Superior temporal gyrus (tissue), 1 donor: Measurements from ENCODE around the gene MEX3C.

Experiments used
- DNase-seq: peaks from one replicate; pipeline ENCODE4 v3.0.0-alpha.2; 2016; ENCODE audit errors: extremely low spot score

The MEX3C gene

DNA sequence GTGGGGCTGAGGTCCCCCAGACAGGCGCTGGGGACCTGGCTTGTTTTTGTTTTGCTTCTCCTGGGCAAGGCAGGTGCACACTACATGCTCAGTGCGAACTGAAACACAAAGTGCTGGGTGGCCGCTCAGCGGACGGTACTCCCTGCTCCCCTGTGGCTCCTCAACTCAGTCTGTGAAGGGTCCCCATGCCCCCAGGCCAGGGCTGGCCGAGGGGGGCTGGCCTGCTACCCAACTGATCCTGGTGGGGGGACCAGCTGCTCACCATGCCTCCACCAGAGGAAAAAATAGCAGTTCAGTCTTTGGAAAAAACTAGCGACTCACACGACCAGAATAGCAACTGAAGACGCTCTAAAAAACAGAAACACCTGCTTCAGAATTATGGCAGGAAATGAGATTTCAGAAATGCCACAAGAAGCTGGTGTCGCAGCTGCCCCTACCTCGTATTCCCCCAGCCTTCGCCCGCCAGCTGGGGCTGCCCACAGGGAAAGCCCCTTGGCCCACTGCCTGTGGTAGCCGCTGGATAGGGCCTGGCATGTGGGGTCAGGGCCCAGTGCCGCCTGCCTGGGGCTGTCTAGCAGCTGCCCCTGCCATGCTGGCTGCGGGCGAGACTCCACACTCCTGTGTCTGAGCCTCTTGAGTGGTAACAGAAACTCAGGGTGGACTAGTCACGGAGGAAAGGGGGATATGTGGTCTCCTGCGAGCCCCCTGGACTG, 43.7 kb downstream of the MEX3C start:
- DNase-seq = no peak

DNA sequence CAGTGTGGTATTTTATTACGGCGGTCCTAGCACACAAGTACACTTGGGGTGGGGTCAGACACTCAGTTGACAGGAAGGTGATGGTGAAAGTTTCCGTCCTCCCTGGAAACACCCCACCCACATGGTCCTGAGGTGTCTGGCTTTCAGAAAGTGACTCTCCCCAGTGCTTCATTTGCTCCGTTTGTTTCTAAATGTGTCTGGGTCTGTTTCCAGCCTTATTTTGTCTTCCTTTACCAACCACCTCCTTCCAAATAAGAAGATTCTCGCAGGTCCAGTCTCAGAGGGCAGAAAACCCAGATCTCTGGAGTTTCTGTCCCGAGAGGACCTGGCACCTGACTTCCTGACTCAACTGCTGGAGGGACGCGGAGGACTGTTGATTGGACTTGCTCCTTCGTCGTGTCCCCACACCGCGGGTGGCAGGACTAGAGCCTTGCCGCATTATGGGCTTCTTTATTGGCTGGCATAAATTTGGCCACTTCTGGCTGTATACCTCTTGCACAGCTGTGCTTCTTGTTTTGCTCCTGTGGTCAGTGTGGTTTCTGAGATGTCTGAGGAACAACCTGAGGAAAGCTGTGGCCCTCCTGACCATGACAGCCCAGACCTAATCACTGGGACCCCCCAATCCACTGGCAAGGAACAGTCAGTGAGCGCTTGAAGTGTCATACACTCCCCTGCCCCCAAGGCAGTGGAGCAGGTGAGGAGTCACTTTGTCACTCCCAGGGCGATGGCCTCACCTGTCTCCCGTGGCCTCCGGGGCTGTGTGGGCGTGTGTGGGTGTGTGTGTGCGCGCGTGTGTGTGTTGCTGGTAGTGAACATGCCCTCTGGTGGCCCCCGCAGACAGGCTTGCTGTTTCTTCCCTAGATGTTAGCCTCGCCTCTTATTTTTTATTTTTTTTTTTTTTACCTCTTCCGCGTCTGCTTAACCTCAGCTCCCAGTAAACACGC, 45.6 kb downstream of the MEX3C start:
- no peak for DNase-seq

DNA sequence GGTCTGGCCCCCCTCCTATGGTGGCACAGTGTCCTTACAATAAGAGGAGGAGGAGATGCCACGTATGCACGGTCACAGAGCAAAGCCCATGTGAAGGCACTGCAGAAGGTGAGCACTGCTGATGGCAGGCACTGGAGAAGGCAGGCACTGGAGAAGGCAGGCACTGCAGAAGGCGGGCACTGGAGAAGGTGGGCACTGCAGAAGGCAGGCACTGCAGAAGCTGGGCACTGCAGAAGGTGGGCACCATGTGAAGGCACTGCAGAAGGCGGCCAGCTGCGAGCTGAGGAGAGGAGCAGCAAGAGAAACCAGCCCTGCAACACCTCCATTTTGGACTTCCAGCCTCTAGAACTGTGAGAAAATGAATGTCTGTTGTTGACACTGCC, 46.3 kb downstream of the MEX3C start:
- DNase-seq = no peak

DNA sequence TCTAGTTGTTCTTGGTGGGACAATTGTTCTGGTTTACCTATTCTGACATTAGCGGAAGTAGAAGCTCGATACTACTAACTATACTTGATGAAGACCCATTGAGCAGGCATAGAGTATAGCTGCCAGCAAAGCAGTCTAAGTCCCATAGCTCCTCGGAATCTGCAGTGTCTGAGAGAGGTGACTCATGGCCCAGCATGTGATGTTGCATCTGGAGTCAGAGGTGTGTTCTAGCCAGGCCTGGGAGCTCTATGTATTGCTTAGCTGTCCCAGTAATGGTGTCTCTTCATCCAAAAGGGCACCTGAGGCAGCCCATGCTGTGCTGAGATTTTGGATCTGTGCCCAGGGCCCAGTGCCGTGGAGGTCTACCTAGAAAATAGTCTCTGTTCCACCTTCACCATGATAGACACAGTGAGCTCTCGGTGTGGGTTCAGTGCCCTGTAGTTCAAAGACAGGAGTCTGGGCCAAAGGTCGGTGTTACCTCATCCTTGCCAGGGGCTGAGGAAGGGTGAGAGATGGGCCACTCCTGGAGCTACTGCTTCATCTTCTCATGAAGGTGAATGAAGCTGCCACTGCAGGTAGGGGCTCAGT, 47.3 kb downstream of the MEX3C start:
- no peak for DNase-seq

DNA sequence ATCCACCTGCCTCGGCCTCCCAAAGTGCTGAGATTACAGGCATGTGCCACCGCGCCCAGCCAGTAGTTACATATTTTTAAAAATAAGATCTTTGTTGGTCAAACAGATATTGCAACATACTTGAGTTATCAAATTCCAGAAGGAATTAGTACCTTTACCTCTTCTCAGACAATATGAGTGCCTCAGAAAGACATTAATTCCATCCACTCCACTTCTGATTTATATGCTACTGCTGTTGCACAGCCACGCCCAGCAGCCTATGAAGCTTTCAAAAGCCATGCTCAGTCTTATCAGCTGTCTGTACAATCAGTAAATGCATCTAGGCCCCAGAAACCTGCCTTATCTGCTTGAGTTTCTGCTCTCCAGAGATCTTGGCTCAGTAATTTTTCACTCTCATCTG, 47.8 kb downstream of the MEX3C start:
- no peak for DNase-seq

DNA sequence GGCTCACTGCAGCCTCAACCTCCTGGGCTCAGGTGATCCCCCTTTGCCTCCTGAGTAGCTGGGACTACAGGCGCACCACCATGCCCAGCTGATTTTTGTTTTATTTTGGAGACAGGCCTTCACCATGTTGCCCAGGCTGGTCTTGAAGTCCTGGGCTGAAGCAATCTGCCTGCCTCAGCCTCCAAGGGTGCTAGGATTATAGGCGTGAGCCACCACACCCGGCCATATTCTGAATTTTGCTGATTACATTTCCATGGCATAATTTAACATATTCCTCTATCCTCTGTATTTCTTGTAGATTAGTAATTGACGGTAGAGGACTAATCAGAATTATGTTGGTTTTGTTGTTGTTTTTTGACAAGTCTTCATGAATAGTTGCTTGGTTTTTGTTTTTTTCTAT, 50.6 kb downstream of the MEX3C start:
- no peak for DNase-seq

DNA sequence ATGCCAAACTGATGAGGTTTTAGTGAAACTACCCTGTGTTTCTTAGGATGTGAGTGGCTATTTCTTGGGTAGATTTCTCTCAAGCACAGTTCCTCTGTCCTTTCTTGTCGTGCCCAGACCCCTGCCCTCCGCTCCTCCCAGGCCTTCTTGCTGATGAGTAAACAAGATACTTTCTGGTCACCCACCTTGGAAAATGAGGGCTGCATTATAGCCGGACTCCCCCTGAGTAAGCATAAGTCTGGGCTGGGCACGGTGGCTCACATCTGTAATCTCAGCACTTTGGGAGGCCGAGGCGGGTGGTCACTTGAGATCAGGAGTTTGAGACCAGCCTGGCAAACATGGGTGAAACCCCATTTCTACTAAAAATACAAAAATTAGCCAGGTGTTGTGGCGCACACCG, 58.5 kb downstream of the MEX3C start:
- DNase-seq = no peak

DNA sequence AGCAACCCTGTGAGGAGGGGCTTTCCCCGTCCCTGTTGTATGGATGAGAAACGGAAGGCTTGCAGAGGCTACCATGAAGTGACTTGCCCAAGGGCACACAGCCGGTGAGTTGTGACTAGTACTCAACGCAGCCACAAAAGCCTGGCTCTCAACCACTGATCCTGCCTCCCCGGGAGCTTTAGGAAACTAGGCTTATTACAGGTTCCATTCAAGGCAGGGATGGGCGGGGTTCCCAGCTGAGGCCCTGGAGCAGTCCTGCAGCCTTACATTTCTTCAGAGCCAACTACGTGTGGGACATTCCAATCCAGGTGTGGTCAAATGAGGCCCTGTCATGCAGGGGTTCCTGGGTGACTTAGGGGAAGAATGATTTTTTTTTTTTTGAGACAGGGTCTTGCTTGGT, 59.6 kb downstream of the MEX3C start:
- no peak for DNase-seq

DNA sequence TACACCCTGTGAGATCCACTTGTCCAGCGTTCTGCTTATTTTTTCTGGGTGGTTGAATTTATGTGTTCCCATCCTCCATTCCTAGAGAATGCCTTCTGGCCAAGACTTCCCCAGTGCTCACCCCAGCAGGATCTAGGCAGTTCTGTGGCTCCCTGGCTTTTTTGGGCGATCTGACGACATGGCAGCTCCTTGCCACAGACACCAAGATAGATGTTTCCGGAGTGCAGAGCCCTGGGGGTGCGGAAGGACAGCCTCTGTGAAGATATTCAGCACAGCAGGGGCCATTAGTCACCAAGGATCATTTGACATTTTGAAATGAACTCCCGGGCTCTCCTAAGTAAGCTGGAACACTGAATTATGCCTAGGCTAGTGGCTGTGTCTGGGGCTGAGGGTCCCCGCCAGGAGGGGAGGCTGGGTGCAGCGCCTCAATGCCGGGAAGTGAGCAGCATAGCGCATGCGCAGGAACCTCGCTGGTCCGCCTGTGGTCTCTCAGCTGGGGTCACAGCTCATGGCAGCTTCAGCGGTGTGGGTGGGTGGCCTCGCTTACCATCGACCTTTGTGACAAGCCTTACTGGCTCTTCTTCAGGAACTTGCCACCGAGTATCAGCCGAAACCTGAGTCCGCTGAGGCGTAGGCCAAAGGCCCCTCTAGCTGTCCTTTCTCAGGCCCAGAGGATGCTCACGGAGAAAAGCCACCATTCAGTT, 60.3 kb downstream of the MEX3C start:
- DNase-seq = no peak

DNA sequence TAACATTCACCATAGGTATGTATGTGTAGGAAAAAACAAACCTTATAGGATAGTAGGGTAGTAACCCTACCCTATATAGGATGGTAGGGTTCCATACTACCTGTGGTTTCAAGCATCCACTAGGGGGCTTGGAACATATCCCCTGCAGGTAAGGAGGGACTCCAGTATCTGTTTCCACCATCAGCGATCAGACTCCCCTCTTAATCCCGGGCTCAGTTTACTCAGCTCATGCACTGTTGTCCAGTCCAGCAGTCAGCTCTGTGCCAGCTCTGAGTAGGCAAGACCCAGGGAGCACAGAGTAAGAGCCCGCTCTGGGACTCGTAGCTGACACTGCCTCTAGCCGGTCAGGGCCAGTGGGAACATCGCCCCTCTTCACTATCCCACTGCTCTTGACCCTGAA, 61.7 kb downstream of the MEX3C start:
- DNase-seq = no peak

DNA sequence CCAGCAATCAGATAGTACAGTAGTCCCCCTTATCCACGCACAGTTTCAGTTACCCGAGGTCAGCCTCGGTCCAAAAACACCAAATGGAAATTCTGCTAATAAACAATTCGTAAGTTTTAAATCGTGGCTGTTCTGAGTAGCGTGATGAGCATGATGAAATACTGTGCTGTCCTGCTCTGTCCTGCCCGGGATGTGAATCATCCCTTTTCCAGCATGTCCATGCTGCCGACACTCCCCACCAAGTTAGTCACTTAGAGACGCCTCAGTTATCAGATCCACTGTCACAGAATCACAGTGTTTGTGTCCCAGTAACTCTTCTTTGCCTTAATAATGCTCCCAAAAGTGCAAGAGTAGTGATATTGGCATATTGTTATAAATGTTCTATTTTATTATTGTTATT, 62.1 kb downstream of the MEX3C start:
- no peak for DNase-seq

DNA sequence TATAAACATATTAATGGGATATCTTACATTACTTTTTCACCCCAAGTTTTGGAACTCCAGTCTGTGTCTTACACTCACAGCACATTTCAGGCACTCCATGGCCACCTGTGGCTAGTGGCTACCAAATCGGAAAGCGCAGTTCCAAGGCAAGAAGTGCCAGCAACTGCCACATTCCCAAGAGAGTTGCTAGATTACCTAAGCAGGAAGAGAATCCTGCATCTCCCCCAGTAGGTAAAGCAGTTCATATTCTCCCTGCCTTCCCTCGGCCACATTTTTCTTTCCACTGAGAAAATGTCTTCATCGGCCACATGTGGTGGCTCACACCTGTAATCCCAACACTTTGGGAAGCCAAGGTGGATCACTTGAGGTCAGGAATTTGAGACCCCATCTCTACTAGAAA, 62.8 kb downstream of the MEX3C start:
- no peak for DNase-seq

DNA sequence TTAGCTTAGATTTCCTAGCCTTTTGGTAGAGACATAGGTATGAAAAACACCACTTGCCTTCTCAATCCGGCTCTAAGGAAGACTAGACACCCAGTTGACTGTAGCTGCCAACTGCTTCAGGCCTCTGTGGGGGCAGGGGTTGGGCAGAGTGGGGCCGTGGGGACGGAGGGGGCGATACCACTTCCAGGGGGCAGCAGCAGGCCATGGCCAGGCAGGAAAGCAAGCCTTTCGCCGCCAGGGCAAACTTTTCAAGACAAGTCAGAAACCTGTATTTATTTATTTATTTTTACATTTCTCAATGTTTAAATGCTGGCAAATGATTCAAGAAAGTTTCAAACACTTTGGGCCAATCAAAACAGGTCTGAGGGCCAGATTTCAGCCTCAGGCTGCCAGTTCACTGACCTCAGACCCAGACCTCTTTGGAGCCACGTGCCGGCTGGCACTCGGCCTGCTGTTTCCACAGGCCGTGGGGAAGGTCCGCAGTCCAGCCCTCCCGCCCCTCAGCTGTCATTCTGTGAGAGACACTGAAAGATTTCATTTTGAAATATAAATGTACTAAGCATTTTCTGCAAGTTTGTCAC, 63.8 kb downstream of the MEX3C start:
- no peak for DNase-seq

DNA sequence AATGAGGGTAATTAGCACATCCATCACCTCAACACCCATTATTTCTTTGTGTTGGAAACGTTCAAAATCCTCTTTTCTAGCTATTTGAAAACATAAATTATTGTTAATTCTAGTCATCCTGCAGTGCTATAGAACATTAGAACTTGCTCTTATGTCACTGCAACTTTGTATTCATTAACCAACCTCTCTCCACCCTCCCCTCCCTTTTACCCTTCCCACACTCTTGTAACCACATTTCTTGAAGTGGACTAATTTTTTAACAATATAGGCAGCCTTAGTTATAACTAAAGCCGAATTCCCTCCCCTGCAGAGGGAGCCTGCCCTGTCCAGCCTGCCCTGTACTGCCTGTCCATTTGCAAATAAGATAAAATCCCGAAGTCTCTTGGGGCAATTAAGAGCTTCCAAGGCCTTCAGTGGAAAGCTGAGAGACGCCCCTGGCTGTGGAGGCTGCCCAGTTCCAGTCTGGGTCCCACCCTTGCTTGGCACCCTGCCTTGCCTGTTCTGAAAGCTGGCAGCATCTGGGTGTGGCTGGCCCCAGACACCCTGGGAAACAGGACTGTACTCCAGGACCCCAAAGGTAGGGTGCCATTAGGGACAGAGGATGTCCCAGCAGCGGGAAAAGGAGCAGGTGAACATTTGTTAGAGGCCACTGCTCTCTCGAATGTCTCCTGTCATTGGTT, 65.1 kb downstream of the MEX3C start:
- no peak for DNase-seq

DNA sequence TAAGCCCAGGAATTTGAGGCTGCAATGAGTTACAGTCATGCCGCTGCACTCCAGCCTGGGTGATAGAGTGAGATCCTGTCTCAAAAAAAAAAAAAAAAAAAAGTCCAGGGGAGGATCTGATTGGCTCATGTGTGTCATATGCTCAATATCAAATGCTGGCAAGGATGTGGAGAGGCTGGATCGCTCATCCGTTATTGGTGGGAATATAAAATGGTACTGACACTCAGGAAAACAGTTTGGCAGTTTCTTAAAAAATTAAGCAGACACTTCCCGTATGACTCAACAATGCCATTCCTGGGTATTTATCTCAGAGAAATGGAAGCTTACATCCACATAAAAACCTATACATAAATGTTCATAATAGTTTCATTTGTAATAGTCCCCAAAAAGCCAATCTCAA, 68.9 kb downstream of the MEX3C start:
- DNase-seq = no peak

DNA sequence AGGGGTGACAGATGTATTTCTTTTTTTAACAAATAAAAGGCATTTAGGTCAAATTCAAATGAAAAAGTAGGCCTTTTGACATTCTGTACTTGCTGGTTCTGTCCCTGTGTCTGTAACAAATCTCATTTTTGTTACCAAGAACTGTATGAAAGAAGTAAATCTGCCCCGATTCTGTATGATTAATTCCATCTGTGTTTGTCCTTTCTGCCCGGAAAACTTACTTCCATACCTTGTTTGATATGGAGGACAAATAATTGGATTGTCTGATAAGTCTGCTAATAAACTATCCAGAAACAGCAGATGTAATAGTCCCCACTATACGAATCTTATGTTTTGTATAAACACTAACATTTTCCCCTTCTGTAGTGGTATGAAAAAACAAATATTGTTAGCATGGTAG, 69.8 kb downstream of the MEX3C start:
- DNase-seq = no peak

DNA sequence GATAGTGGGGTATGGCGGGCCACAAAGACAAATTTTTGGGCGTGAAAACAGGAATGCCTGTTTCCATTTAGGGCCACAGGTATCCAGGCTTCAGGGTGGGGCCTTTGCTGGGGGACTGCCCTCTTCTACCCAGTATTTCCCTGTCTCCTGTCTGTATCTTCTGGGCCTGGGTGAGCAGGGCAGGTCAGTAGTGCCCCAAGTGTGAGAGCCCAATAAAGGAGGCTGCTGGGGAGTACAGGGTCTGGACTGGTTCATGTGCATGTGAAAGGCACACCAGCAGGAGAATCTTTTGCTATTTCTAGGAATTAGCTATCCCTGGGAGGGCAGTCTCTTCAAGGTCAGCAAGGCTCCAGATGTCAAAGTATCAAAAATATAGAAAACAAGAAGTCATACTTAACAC, 71.5 kb downstream of the MEX3C start:
- no peak for DNase-seq
